GM21737 (cell line): ENCODE results near the gene SKI.
"Not testable (repeated sequence)": the region's sequence is repeated elsewhere in the genome, so short reads cannot be mapped to it uniquely, and the experiment has no call there.

Experiments
- ATAC-seq: cut with Tn5 transposase; IDR thresholded peaks from one replicate; pipeline ENCODE4 v1.9.1; 2021; ENCODE audit warnings: mild to moderate bottlenecking, moderate library complexity; ENCODE audit not compliant: unreplicated experiment

SKI gene

GRCh38 chr1:2240270-2241156 is 12.4 kb downstream of the SKI start:
- ATAC-seq, result no peak

GRCh38 chr1:2241820-2242219 is 13.7 kb downstream of the SKI start:
- ATAC-seq, result no peak

- no peak for ATAC-seq
Observed at GRCh38 chr1:2242814-2243725, 15.0 kb downstream of the SKI start.

GRCh38 chr1:2247045-2247394 is 18.9 kb downstream of the SKI start:
- ATAC-seq, result not testable (repeated sequence)

- ATAC-seq, result no peak
Observed at GRCh38 chr1:2247760-2248126, 19.6 kb downstream of the SKI start.

- ATAC-seq, result no peak
Observed at GRCh38 chr1:2248127-2248826, 20.2 kb downstream of the SKI start.

- no peak for ATAC-seq
Observed at GRCh38 chr1:2248854-2249558, 20.9 kb downstream of the SKI start.

- no peak for ATAC-seq
Observed at GRCh38 chr1:2249559-2249906, 21.4 kb downstream of the SKI start.

- ATAC-seq, result no peak
Observed at GRCh38 chr1:2250721-2251281, 22.7 kb downstream of the SKI start.

GRCh38 chr1:2251363-2251762 is 23.2 kb downstream of the SKI start:
- ATAC-seq, result no peak

GRCh38 chr1:2251786-2252185 is 23.7 kb downstream of the SKI start:
- no peak for ATAC-seq

GRCh38 chr1:2252423-2252822 is 24.3 kb downstream of the SKI start:
- no peak for ATAC-seq

- ATAC-seq, result no peak
Observed at GRCh38 chr1:2253036-2253796, 25.1 kb downstream of the SKI start.

GRCh38 chr1:2253797-2254480 is 25.8 kb downstream of the SKI start:
- no peak for ATAC-seq

GRCh38 chr1:2255047-2255419 is 26.9 kb downstream of the SKI start:
- ATAC-seq, result no peak

- peak; percentile 50 for ATAC-seq
Observed at GRCh38 chr1:2255420-2256369, 27.6 kb downstream of the SKI start.

GRCh38 chr1:2256435-2257244 is 28.5 kb downstream of the SKI start:
- ATAC-seq, result no peak
